Left renal pelvis (tissue), 4 donors: ENCODE measurements around the gene RASSF4. TPM values are rescaled to one million over a fixed set of nuclear protein-coding genes. Genes with fewer than 3 reads are reported as not detected.

ENCODE experiments used
- DNase-seq, 4 donors: peaks; one replicate each; pipeline ENCODE4 v3.0.0-alpha.2; 2013; ENCODE audit warnings: low read depth in 4 of 4, low spot score in 3 of 4
- polyA plus RNA-seq, 4 donors: library from polyadenylated mRNA; unstranded; fragments of 120-200 nt; gene quantifications; one replicate each; pipeline ENCODE4 v1.2.1, GENCODE V29; 2013; ENCODE audit not compliant: insufficient read length in 4 of 4

Gene RASSF4
- polyA plus RNA-seq, 4 donors: 12.7 to 39.2 (median 24.1) TPM

DNA sequence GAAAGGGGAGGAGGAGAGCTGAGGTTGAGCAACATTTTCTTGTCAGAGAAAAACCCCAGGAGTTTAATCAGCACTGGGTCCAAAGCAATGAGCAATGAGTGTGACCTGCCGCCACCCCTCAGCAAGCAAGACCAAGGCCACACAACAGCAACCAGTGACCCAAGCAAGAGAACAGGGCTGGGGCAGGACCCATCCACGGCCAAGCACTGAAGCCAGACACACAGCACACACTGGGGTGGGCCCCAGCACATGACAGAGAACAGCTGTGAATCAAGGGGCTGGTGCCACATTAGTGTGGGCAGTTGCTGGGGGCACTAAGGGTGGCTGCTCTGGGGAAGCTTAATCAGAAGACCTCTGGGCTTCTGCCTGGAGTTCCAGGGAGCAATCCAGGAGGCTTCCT lies 32.2 kb upstream of the RASSF4 start:
- no peak for DNase-seq

DNA sequence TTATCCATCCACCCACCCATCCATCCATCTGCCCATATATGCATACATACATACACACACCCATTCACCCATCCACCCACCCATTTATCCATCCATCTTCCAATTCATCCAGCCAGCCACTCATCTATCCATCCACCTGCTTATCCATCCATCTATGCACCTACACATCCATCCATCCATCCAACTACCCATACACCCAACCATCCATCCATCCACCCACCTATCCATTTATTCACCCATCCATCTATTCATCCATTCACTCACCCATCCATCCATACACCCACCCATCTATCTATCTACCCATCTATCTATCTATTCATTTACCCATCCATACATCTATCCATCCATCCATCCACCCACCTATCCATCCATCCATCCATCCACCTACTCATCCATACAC lies 31.1 kb upstream of the RASSF4 start:
- no peak for DNase-seq

- DNase-seq: no peak
Measured at GRCh38 chr10:44929356-44930255, 30.0 kb upstream of the RASSF4 start.

- DNase-seq: no peak
Measured at GRCh38 chr10:44930904-44931620, 28.5 kb upstream of the RASSF4 start.

- no peak for DNase-seq
Measured at GRCh38 chr10:44931621-44932516, 27.7 kb upstream of the RASSF4 start.

GRCh38 chr10:44932517-44933450 lies 26.8 kb upstream of the RASSF4 start:
- DNase-seq: peak in 3 of 4 donors; percentile 62 to 68 (median 62)

DNA sequence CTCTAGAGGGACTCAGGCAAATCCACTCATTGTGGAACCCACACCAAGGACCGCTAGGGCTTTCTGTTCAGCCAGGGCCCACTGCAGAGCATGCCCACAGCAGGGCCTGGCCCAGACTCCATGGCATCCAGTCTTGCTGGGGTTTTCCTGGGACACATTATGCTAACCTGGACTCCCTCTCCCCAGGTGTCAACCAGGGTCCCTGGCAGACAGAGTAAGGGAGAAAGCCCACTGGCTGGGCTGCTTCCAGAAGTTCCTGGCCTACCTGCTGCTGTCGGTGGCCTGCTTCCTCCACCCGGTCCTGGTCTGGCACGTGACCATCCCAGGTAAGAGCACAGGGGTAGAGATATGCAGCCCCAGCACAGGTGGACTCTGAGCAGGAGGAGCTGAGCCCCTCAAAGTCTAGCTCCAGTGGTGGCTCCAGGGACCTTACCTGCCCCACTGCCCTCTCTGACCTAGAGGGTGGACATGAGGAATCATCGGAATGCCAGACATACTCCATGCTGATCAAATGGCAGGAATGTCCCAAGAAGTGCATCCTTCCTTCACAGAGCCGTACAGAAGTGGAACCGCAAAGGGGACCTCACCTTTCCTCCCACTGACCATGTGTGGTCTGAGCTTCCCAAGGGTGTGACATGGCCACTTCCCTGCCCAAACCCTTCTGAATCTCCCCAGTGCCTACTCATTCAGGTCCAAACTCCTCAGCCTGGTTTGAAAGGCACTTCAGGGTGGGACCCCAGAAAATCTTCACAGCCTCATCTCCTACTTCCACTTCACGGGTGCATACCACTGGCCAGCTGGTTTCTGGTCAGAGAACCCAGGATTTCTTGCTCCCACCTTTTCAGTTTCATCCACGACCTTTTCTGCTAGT lies 25.9 kb upstream of the RASSF4 start:
- DNase-seq: no peak

GRCh38 chr10:44934416-44935200 lies 25.0 kb upstream of the RASSF4 start:
- no peak for DNase-seq

DNA sequence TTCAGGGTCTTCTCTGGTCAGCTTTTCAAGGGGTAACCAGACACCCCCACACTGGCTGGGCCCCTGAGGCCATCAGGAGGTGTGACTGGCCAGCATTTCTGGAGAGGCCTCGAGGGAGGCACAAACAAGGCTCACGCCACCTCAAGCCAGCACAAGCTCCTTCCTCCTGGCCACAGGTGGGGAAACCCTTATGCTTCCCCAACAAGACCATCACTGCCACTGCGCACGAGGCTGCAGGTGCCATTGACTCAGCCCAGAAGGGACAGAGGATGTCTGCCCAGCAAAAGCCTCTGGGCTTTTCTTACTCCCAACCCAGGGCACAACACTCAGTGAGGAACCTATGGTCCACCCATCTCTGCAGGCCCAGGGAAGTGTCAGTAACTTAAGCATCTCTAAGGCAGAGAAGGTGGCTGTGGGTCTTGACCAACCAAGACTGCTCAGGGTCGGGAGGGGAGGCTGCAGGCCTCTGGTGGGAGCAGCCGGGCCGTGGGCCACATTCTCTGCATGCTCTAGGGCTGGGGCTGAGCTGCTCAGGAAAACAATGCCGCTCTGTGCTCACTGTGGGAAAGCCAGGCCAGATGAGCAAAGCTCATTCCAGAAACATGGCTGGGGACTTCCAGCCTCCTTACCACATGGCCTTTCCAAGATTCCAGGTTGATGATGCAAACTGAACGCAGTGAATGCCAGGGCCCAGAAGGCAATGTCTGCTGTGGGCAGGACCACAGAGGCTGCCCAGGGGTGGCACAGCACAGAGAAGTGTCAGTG lies 24.2 kb upstream of the RASSF4 start:
- no peak for DNase-seq

GRCh38 chr10:44935966-44936295 lies 23.7 kb upstream of the RASSF4 start:
- DNase-seq: no peak

- DNase-seq: no peak
Measured at GRCh38 chr10:44936314-44936975, 23.2 kb upstream of the RASSF4 start.

DNA sequence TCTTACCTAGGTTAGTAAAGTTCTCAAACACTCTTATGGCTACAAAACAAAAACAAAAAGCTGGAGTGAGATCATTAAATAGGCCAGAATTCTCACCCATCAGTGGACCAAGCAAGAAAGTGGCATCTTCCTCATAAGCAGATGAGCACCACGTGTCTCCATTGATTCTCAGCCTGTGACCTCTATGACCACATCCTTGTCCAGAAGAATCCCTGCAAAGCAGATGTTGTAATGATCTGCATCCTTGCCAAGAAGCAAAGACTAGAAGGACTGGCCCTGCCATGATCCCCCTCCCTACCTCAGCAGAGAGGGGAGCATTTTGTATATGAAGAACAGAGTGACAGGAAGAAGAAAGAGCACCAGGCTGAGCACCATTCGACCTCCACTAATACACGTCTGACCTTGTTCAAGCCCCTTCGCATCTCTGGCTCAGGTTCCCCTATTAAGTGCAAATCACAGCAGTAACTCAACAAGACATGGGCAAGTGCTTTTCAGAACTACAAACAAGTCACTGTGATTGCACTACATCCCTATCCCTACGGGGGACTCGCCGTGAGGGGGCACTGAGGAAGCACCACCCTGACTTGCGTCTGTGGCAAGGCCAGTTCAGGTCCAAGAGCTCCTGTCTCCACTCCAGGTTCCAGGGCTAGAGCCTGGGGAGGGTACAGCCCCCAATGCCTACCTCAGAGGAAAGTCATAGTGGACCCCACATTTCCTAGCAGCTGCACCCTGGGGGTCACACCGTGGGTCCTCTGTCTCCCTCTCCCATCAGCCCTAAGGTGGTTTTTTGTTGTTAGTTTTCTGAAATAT lies 22.2 kb upstream of the RASSF4 start:
- no peak for DNase-seq

GRCh38 chr10:44938956-44939355 lies 20.6 kb upstream of the RASSF4 start:
- DNase-seq: no peak

DNA sequence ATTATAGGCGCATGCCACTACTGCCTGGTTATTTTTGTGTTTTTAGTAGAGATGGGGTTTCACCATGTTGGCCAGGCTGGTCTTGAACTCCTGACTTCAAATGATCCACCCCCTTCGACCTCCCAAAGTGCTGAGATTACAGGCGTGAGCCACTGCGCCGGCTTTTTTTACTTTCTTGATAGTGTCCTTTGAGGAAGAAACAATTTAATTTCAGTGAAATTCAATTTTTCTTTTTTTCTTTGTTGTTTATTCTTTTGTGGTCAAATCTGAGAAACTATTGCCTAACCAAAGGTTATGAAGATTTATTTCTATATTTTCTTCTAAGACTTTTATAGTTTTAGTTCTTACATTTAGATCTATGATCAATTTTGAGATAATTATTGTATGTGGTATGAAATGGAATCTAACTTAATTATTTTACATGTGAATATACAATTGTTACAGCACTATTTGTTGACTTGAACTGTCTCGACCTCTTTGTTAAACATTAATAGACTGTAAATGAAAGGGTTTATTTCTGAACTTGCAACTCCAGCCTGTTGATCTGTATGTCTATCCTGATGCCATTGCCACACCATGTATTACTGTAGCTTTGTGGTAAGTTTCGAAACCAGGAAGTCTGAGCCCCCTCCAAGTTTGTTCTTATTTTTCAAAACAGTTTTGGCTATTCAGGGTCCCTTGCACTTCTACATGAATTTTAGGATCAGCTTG lies 19.8 kb upstream of the RASSF4 start:
- no peak for DNase-seq

DNA sequence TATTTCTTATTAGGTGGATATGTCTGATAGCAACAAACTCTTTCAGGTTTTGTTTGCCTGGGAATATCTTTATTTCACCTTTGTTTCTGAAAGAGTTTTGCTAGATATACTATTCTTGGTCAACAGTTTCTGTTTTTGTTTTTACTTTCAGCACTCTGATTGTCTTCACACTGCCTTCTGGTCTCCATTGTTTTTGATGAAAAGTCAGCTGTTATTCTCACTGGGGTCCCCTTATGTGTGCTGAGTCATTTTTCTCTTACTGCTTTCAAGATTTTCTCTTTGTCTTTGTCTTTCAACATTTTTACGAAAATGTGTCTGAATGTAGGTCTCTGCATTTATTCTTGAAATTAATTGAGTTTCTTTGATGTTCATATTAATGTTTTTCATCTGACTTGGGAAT lies 15.2 kb upstream of the RASSF4 start:
- DNase-seq: no peak
